NB4 (cell line): ENCODE data around the gene GRM6.

Experiments
- POLR2A ChIP-seq: IDR thresholded peaks from 2 replicates; pipeline ENCODE4 v1.6.1; 2011; ENCODE audit warnings: mild to moderate bottlenecking; ENCODE audit not compliant: insufficient read length; ENCODE audit errors: extremely low read depth
- TF ChIP-seq, protein P1 (sequence below): IDR thresholded peaks from one replicate; pipeline ENCODE4 v1.5.1; 2012; ENCODE audit warnings: low read depth, low read length

DNA sequence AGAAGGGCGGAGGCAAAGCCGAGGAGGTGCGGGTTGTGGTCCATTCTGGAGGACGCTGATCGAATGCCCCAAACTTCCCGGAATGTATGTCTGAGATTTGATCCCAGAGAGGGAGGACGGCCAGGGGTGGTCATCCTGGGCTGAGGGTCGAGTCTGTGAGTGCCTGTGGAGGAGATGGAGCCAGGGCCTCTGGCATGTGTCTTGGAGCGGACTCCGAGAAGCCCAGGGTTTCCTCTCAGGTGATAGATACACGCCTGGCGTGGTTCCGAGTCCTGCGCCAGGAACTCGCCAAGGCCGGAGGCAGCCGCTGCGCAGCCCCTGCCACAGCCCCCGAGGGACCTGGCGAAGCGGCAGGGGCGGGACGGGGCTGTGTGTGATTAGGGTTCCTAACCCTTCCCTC, 53.8 kb downstream of the GRM6 start:
- TF ChIP-seq, protein P1, sequence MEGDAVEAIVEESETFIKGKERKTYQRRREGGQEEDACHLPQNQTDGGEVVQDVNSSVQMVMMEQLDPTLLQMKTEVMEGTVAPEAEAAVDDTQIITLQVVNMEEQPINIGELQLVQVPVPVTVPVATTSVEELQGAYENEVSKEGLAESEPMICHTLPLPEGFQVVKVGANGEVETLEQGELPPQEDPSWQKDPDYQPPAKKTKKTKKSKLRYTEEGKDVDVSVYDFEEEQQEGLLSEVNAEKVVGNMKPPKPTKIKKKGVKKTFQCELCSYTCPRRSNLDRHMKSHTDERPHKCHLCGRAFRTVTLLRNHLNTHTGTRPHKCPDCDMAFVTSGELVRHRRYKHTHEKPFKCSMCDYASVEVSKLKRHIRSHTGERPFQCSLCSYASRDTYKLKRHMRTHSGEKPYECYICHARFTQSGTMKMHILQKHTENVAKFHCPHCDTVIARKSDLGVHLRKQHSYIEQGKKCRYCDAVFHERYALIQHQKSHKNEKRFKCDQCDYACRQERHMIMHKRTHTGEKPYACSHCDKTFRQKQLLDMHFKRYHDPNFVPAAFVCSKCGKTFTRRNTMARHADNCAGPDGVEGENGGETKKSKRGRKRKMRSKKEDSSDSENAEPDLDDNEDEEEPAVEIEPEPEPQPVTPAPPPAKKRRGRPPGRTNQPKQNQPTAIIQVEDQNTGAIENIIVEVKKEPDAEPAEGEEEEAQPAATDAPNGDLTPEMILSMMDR: no peak
- no peak for TF ChIP-seq POLR2A
